Measurements from ENCODE around the gene FAM53A. TPM values are rescaled to one million over a fixed set of nuclear protein-coding genes. Genes with fewer than 3 reads are reported as not detected.

FAM53A gene
- total RNA-seq, 3 donors from 2014 or later: 0.65 to 1.8 (median 1.4) TPM

DNA sequence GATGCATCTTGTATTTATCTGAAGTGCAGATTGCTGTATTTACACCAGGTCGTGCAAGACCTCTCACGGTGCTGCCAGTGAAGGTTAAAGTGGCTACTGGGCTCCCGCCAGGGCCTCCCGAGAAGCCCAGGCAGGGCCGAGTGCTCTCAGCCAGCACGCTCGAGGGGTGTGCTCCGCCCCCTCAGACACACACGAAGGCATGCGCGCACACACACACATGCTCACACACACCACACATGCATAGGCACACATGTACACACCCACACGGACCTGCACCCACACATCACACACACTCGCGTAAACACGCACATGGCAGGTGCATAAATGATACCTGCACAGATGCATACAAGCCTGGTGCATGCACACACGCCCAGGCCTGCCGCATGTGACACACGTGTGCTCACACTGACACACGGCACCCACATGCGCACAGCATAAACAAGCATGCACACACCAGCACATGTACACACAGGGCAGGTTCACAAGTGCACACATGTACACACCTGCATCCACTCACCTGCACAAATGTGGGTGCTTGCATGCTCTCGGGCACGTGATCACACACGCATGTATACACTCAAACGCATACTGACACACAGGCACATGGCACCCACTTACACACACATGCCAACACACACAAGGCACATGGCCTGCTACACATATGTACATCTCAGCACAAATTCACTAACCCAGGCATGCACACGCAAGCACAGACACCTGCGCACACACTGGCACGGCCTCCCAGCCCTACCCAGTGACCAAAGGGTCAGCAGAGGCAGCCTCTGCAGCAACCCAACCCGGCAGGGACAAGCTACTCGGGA is 71.6 kb downstream of the FAM53A start:
- H3K9me3 ChIP-seq: no peaks in the 10 kb centered on the region

DNA sequence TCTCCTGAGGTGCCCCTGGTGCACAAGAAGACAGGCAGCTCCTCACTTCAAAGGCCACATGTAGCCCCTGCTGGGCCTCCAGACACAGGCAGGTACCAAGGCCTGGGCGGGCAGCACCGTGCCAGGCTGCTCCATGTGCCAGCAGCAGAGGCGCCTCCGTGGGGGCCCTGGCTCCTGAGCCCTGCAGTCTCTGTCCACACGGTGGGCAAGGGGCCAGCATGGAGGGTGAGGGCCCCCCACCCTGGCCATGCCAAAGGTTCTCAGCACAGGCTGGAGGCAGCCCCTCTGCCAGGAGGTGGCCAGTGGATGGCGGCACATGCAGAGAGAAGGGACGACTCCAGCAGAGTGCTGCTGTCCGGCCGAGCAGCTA is 72.6 kb downstream of the FAM53A start:
- no peaks in the 10 kb centered on the region for H3K36me3 ChIP-seq (ENCODE audit: low read depth)
- TF ChIP-seq, protein P1, sequence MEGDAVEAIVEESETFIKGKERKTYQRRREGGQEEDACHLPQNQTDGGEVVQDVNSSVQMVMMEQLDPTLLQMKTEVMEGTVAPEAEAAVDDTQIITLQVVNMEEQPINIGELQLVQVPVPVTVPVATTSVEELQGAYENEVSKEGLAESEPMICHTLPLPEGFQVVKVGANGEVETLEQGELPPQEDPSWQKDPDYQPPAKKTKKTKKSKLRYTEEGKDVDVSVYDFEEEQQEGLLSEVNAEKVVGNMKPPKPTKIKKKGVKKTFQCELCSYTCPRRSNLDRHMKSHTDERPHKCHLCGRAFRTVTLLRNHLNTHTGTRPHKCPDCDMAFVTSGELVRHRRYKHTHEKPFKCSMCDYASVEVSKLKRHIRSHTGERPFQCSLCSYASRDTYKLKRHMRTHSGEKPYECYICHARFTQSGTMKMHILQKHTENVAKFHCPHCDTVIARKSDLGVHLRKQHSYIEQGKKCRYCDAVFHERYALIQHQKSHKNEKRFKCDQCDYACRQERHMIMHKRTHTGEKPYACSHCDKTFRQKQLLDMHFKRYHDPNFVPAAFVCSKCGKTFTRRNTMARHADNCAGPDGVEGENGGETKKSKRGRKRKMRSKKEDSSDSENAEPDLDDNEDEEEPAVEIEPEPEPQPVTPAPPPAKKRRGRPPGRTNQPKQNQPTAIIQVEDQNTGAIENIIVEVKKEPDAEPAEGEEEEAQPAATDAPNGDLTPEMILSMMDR (IDR thresholded peaks at IDR 0.05): no peak
- no peak for DNase-seq
- ATAC-seq: no peak
- H3K4me3 ChIP-seq: no peak overlapping the region
- H3K4me1 ChIP-seq (ENCODE audit: low read depth): no peaks in the 10 kb centered on the region
- intact Hi-C loops (cut with DNase I, micrococcal nuclease): no loop called here
- H3K9me3 ChIP-seq: no peaks in the 10 kb centered on the region

More for the DNA sequence above, 71.6 kb downstream of the FAM53A start:
- peak in 1 of 3 donors; percentile 33 for DNase-seq
- H3K4me3 ChIP-seq: no peak overlapping the region
- H3K4me1 ChIP-seq (ENCODE audit: low read depth): no peaks in the 10 kb centered on the region
- ATAC-seq: no peak
- intact Hi-C loops (cut with DNase I, micrococcal nuclease): no loop called here
- no peaks in the 10 kb centered on the region for H3K36me3 ChIP-seq (ENCODE audit: low read depth)
- TF ChIP-seq, protein P1 (IDR thresholded peaks at IDR 0.05): no peak

DNA sequence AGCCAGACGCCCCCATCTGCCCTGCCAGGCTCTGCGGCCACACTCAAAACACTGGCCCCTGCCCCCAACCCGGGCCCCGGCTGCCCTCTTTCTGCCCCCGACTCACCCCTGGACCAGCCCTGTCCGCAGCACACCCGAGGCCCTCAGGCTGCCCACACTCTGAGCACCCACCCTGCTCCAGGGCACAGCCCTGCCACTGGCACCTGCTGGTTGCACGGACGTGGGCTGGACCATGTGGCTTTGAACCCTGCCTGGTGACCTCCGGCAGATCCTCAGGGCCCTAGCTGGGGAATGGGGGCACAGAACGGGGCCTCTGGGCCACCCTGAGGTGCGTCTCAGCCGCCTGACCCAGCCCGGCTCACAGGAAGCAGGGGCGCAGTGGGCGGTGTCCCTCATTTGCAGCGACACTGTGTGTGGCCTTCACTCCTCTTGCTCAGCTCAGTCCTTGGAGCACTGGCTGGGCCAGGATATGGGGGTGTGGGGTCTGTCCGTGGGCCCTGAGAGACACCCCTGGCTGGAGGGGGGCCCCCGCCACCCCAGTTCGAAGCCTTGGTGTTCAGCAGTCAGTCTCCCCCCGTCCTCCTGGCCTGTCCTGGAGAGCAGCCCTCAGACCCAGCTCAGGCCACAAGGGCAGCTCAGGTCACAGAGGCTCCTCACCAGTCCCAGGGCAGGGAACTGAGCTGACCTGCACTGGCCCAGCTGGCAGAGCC is 73.2 kb downstream of the FAM53A start:
- DNase-seq (peak in 1 of 3 donors; percentile 40), ATAC-seq (no peak)
- intact Hi-C loops (cut with DNase I, micrococcal nuclease): no loop called here
- TF ChIP-seq, protein P1 (IDR thresholded peaks at IDR 0.05): no peak
- Histone ChIP-seq H3K4me3 (no peak overlapping the region), H3K4me1 (ENCODE audit: low read depth) (no peaks in the 10 kb centered on the region), H3K9me3 (no peaks in the 10 kb centered on the region), H3K36me3 (ENCODE audit: low read depth) (no peaks in the 10 kb centered on the region)

- H3K9me3 ChIP-seq: no peaks in the 10 kb centered on the region
- no peak for ATAC-seq
- H3K4me1 ChIP-seq (ENCODE audit: low read depth): no peaks in the 10 kb centered on the region
- no peak overlapping the region for H3K4me3 ChIP-seq
- intact Hi-C loops (cut with DNase I, micrococcal nuclease): no loop called here
- DNase-seq: peak in 1 of 3 donors; percentile 38
- H3K36me3 ChIP-seq (ENCODE audit: low read depth): no peaks in the 10 kb centered on the region
- TF ChIP-seq, protein P1 (IDR thresholded peaks at IDR 0.05): no peak
Measured at GRCh38 chr4:1609901-1610790, 74.0 kb downstream of the FAM53A start.

DNA sequence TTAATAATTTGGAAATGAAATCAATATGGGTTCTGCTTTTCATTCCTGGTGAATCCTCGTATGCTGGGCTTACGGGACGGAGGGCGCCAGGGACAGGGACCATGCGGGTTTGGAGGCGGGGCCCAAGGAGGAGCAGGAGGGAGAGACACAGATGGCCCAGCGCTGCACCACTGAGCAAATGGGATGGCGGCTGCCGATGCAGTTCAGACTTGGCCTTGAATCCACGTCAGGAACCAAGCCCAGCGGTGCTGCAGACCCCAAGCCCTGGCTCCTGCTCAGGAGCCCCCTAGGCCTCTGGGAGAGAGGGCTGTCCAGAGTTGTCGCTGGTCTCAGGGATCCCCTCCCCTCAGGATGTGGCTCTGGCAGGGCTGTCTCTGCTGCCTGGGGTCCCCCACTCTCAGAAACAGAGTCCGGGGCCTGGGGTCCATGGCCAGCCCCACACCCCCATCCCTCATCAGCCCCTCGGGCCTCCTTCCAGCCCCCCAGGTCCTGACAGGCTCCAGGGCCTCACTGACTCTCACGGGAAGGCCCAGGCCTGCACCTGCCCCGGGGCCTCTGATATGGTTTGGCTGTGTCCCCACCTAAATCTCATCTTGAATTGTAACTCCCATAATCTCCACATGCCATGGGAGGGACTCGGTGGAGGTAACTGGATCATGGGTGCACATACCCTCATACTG is 75.2 kb downstream of the FAM53A start:
- TF ChIP-seq, protein P1 (IDR thresholded peaks at IDR 0.05): no peak
- peak in 1 of 3 donors; percentile 24 for DNase-seq
- no peak overlapping the region for H3K4me3 ChIP-seq
- no peaks in the 10 kb centered on the region for H3K9me3 ChIP-seq
- no peaks in the 10 kb centered on the region for H3K4me1 ChIP-seq (ENCODE audit: low read depth)
- intact Hi-C loops (cut with DNase I, micrococcal nuclease): no loop called here
- no peaks in the 10 kb centered on the region for H3K36me3 ChIP-seq (ENCODE audit: low read depth)
- no peak for ATAC-seq
